GM21390 (cell line): Measurements from ENCODE around the gene TIMP1.

Source experiments
- ATAC-seq: cut with Tn5 transposase; IDR thresholded peaks from one replicate; pipeline ENCODE4 v1.9.1; 2021; ENCODE audit not compliant: unreplicated experiment

TIMP1 gene

DNA sequence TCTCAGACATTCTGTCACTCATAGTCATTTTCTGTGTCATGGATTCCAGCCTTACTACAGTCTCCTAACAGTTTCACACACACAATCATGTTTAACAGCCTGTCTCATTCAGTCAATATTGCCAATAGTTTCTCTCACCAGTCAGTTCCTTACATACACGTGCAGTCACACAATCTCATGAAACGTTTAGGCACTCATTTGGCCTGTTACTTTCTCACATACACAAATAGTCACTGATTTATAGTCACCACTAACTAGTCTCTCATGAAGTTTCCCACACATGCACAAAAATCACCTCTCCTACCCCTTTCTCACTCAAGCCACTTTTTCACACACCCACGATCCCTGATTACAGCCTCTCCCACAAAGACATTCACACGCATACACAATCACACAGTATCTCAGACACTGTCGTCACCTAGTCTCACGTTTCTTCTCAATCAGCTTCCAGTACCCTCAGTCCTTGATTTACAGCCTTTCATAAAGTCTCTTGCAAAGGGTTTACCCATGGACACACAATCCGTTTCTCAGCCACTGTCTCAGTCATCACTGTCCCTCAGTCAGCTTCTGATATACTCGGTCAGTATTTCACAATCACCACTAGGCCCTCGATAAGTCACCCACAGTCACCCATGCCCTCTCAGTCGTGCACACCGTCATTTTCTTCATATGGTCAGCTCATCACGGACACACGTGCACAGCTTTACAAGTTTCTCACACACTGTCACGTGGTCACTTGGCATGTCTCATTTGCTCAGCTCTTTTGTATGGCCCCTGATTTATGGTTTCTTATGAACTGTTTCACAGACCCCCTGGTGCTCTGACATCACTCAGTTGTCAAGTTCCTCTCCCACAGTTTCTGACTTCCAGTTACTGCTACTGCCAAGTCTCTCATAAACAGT lies 51.7 kb downstream of the TIMP1 start:
- no peak for ATAC-seq

DNA sequence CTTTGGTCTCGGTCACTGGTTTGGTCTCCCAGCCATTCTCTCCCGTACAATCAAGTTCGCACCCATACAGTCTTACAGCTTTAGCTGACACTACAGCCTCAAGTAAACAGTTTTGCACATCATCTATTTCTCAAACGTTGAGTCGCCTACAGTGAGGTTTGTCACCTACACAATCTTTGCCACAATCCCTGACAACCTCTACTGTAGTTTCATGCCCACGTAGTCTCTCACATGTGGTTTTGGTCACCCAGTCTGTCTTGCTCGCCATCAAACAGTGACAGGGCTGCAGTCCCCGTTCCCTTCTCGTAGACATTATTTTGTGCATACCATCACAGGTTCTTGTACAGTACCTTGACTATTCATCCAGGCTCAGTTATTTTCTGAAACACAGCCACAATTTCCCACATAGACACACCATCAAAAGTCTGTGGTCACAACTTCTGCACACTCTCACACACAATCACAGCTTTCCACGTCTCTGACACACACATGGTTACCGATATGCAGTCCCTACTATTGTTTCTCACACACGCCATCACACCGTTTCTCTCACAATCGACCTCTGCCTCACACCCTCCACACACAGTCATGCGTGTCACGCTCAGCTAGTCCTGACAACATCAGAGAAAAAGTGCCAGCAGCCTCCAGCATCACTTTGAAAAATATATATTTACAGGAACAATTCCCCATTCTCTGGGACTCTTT lies 52.8 kb downstream of the TIMP1 start:
- no peak for ATAC-seq
